SH-SY5Y (cell line): ENCODE data around the gene HHEX.

Experiments
- GATA2 ChIP-seq: IDR thresholded peaks from 2 replicates; pipeline ENCODE4 v1.6.1; 2011; ENCODE audit warnings: mild to moderate bottlenecking, low read depth, low read length
- GATA3 ChIP-seq: IDR thresholded peaks from 2 replicates; pipeline ENCODE4 v1.6.1; 2011; ENCODE audit warnings: low read depth, mild to moderate bottlenecking, low read length, moderate library complexity

Gene HHEX

GRCh38 chr10:92742331-92743228 lies 52.8 kb downstream of the HHEX start:
- no peak for TF ChIP-seq GATA3
- no peak for TF ChIP-seq GATA2
